Neural progenitor cell (in vitro differentiated cells): ENCODE results near the gene GRID1. TPM values are rescaled to one million over a fixed set of nuclear protein-coding genes. Genes with fewer than 3 reads are reported as not detected.
A peak's percentile ranks its signal among the peaks of the same experiment; 100 is the strongest.

Experiments
- DNase-seq: peaks from one replicate; pipeline ENCODE4 v3.0.0-alpha.2; 2016; ENCODE audit warnings: low spot score
- H2AFZ ChIP-seq: fragments of 200-600 bp; sonication (generic); replicated peaks from 2 replicates; pipeline ENCODE4 v1.6.1; 2016; ENCODE audit warnings: antibody characterized with exemption
- H3F3A ChIP-seq: fragments of 200-600 bp; sonication (generic); 2 replicates; pipeline ENCODE4 v1.6.1; 2016; ENCODE audit warnings: antibody characterized with exemption, low read depth
- H3K27ac ChIP-seq: fragments of 200-600 bp; sonication (generic); 2 replicates; pipeline ENCODE4 v1.5.1; 2016; ENCODE audit warnings: mild to moderate bottlenecking
- H3K27me3 ChIP-seq: fragments of 200-600 bp; sonication (generic); 2 replicates; pipeline ENCODE4 v1.6.1; 2016; ENCODE audit warnings: mild to moderate bottlenecking, moderate library complexity
- H3K36me3 ChIP-seq: fragments of 200-600 bp; sonication (generic); 2 replicates; pipeline ENCODE4 v1.5.1; 2016
- H3K4me1 ChIP-seq: fragments of 200-600 bp; sonication (generic); 2 replicates; pipeline ENCODE4 v1.6.1; 2016; ENCODE audit warnings: mixed run types
- H3K4me2 ChIP-seq: fragments of 200-600 bp; sonication (generic); 2 replicates; pipeline ENCODE4 v1.6.1; 2016
- H3K4me3 ChIP-seq: fragments of 200-600 bp; sonication (generic); 2 replicates; pipeline ENCODE4 v1.5.1; 2016
- H3K79me2 ChIP-seq: fragments of 200-600 bp; sonication (generic); 2 replicates; pipeline ENCODE4 v1.6.1; 2016; ENCODE audit warnings: low read depth
- H3K9ac ChIP-seq: fragments of 200-600 bp; sonication (generic); 2 replicates; pipeline ENCODE4 v1.6.1; 2016
- H3K9me3 ChIP-seq: fragments of 200-600 bp; sonication (generic); 2 replicates; pipeline ENCODE4 v1.5.1; 2016; ENCODE audit warnings: low read depth
- H4K20me1 ChIP-seq: fragments of 200-600 bp; sonication (generic); 2 replicates; pipeline ENCODE4 v1.6.1; 2016; ENCODE audit warnings: low read depth
- H3K27ac Mint-ChIP-seq: 3 replicates; pipeline ENCODE4 v1.8.0; 2021; ENCODE audit warnings: mixed read lengths
- H3K27me3 Mint-ChIP-seq: 2 replicates; pipeline ENCODE4 v1.8.0; 2022; ENCODE audit warnings: low read depth, mild to moderate bottlenecking, inconsistent platforms, moderate library complexity, mixed read lengths; ENCODE audit not compliant: insufficient read depth
- H3K36me3 Mint-ChIP-seq: 3 replicates; pipeline ENCODE4 v1.8.0; 2021; ENCODE audit warnings: mixed read lengths
- H3K4me1 Mint-ChIP-seq: 3 replicates; pipeline ENCODE4 v1.8.0; 2021; ENCODE audit warnings: mixed read lengths
- H3K4me3 Mint-ChIP-seq: 3 replicates; pipeline ENCODE4 v1.8.0; 2021; ENCODE audit warnings: mild to moderate bottlenecking, moderate library complexity, mixed read lengths
- H3K9me3 Mint-ChIP-seq: 3 replicates; pipeline ENCODE4 v1.8.0; 2020; ENCODE audit warnings: mixed read lengths
- EZH2 ChIP-seq: fragments of 200-600 bp; sonication (generic); IDR thresholded peaks from 2 replicates; pipeline ENCODE4 v1.6.1; 2017; ENCODE audit warnings: antibody characterized with exemption, mild to moderate bottlenecking, moderate library complexity
- EZH2phosphoT487 ChIP-seq: fragments of 200-600 bp; sonication (generic); IDR thresholded peaks from 2 replicates; pipeline ENCODE4 v1.6.1; 2017; ENCODE audit warnings: antibody characterized with exemption
- total RNA-seq: library from RNA; depleted of rRNA; stranded (reverse); fragments of >200 nt; gene quantifications from 2 replicates; pipeline ENCODE4 v1.2.3, GENCODE V29; 2015; ENCODE audit warnings: low replicate concordance
- TF ChIP-seq, protein P1 (sequence below): fragments of 200-600 bp; sonication (generic); IDR thresholded peaks from 2 replicates; pipeline ENCODE4 v1.5.1; 2017; ENCODE audit warnings: antibody characterized with exemption, mild to moderate bottlenecking

The GRID1 gene
- total RNA-seq, 1 donor from 2014 or later = not detected

DNA sequence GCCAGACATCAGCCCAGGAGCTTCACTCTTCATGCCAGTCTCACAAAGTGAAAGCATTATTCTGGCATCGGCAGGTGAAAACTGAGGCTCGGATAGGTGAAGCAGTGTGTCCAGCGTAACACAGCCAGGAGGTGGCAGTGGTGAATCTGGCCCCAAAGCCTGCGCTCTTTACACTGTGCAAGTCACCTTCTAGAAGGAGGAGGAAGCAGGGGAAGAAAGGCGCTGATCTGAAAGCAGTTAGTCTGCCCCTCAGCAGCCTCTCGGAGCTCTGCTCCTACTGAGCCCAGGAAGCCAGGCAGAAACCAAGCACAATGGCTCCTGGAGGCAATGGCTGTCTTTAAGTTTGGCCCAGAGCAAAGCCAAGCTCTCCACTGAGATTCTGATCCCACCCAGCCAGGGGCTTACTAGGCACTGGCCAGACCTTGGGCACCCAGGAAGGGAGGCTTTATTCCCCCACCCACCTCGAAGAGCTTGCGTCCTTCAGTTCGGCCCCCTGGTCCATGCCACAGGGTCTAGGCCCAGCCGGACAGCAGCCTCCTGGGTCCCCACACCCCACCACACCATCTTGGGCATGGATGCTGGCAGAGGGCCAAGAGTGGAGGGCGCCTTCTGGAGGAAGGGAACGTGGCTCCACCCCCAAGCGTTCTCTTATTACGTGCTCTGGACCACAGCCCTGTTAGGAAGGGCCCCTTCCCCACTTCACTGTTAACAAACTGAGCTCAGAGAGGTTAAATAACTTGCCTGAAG is 104.5 kb downstream of the GRID1 start:
- no peaks in the 10 kb centered on the region for H4K20me1 ChIP-seq
- no peak overlapping the region for H3K4me3 ChIP-seq
- H3F3A ChIP-seq = no peaks in the 10 kb centered on the region
- H3K27ac Mint-ChIP-seq = no peak overlapping the region
- peaks cover 4% of the 10 kb centered on the region for H3K27me3 ChIP-seq
- no peaks in the 10 kb centered on the region for H3K36me3 ChIP-seq
- TF ChIP-seq EZH2phosphoT487 (no peak), EZH2 (no peak)
- TF ChIP-seq, protein P1, sequence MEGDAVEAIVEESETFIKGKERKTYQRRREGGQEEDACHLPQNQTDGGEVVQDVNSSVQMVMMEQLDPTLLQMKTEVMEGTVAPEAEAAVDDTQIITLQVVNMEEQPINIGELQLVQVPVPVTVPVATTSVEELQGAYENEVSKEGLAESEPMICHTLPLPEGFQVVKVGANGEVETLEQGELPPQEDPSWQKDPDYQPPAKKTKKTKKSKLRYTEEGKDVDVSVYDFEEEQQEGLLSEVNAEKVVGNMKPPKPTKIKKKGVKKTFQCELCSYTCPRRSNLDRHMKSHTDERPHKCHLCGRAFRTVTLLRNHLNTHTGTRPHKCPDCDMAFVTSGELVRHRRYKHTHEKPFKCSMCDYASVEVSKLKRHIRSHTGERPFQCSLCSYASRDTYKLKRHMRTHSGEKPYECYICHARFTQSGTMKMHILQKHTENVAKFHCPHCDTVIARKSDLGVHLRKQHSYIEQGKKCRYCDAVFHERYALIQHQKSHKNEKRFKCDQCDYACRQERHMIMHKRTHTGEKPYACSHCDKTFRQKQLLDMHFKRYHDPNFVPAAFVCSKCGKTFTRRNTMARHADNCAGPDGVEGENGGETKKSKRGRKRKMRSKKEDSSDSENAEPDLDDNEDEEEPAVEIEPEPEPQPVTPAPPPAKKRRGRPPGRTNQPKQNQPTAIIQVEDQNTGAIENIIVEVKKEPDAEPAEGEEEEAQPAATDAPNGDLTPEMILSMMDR = peak; percentile 55
- peaks cover 17% of the 10 kb centered on the region for H3K4me1 ChIP-seq
- no peaks in the 10 kb centered on the region for H3K9me3 Mint-ChIP-seq
- no peaks in the 10 kb centered on the region for H3K79me2 ChIP-seq
- H3K4me1 Mint-ChIP-seq = peaks cover 24% of the 10 kb centered on the region
- H3K36me3 Mint-ChIP-seq = no peaks in the 10 kb centered on the region
- no peaks in the 10 kb centered on the region for H3K9me3 ChIP-seq
- DNase-seq = peak; percentile 59
- H3K9ac ChIP-seq = no peak overlapping the region
- H3K27me3 Mint-ChIP-seq = peaks cover 12% of the 10 kb centered on the region
- H3K4me3 Mint-ChIP-seq = no peak overlapping the region
- no peak overlapping the region for H3K27ac ChIP-seq
- H3K4me2 ChIP-seq = no peak overlapping the region
- H2AFZ ChIP-seq = peak overlapping the region; percentile 60

DNA sequence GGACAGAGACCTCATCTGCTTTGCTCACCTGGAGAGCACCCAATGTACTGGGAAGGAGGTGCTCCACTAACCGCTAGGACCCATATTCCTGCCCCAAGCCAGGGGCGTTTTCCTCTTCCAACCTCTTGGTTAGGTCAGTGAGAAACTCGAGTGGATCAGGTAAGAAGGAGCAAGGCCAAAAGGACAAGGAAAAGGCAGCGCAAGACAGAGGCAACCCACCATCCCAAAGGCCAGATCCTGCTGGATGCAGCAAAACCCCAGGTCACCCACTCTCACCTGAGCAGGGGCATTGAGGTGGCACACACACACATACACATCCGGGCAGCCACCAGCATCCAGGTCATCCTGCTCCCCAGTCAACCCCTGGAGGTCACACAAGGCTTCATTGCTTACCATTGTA is 105.1 kb downstream of the GRID1 start:
- DNase-seq = no peak
- H3K9ac ChIP-seq = no peak overlapping the region
- H3F3A ChIP-seq = no peaks in the 10 kb centered on the region
- H3K27ac Mint-ChIP-seq = no peak overlapping the region
- no peaks in the 10 kb centered on the region for H4K20me1 ChIP-seq
- no peak overlapping the region for H2AFZ ChIP-seq
- no peak overlapping the region for H3K4me3 Mint-ChIP-seq
- H3K27ac ChIP-seq = no peak overlapping the region
- no peaks in the 10 kb centered on the region for H3K36me3 ChIP-seq
- no peak overlapping the region for H3K4me3 ChIP-seq
- TF ChIP-seq, protein P1 = no peak
- TF ChIP-seq EZH2phosphoT487 (no peak), EZH2 (no peak)
- H3K36me3 Mint-ChIP-seq = no peaks in the 10 kb centered on the region
- H3K4me1 Mint-ChIP-seq = peaks cover 20% of the 10 kb centered on the region
- no peaks in the 10 kb centered on the region for H3K9me3 Mint-ChIP-seq
- no peak overlapping the region for H3K4me2 ChIP-seq
- H3K27me3 Mint-ChIP-seq = peaks cover 10% of the 10 kb centered on the region
- H3K79me2 ChIP-seq = no peaks in the 10 kb centered on the region
- H3K27me3 ChIP-seq = peaks cover 4% of the 10 kb centered on the region
- H3K9me3 ChIP-seq = no peaks in the 10 kb centered on the region
- peaks cover 14% of the 10 kb centered on the region for H3K4me1 ChIP-seq

DNA sequence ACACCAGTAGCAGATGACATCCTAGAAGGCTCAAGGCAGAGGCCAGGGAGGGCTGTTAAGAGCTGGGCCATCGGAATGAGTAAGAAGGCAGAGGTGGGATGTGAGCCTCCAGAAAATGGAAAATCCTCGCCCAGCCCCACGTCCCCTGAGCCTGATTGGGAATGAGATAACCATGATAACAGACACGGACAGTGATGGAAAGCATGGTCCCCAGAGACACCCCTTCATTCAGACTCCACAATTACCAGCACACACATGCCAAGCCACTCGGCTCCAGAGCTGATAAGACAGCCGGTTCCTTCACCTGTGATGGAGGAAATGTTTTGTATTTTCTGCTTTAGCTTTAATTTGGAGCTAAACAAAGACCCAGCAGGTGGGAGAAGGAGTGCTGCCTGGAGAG is 106.0 kb downstream of the GRID1 start:
- H3K27me3 Mint-ChIP-seq = peaks cover 6% of the 10 kb centered on the region
- H3K9me3 Mint-ChIP-seq = no peaks in the 10 kb centered on the region
- no peak overlapping the region for H3K4me3 Mint-ChIP-seq
- Histone ChIP-seq H3K4me1 (peaks cover 14% of the 10 kb centered on the region), H3F3A (no peaks in the 10 kb centered on the region), H3K4me3 (no peak overlapping the region), H3K36me3 (no peaks in the 10 kb centered on the region), H3K9ac (no peak overlapping the region), H3K27ac (no peak overlapping the region), H3K9me3 (no peaks in the 10 kb centered on the region), H3K4me2 (peak overlapping the region; percentile 24), H2AFZ (no peak overlapping the region), H3K27me3 (peaks cover 4% of the 10 kb centered on the region), H3K79me2 (no peaks in the 10 kb centered on the region), H4K20me1 (no peaks in the 10 kb centered on the region)
- H3K27ac Mint-ChIP-seq = no peak overlapping the region
- peaks cover 12% of the 10 kb centered on the region for H3K4me1 Mint-ChIP-seq
- H3K36me3 Mint-ChIP-seq = no peaks in the 10 kb centered on the region
- no peak for DNase-seq
- TF ChIP-seq, protein P1 = no peak
- no peak for TF ChIP-seq EZH2phosphoT487
- TF ChIP-seq EZH2 = no peak
